Keratinocyte (primary cell): ENCODE data around the gene SH2D2A. TPM values are rescaled to one million over a fixed set of nuclear protein-coding genes. Genes with fewer than 3 reads are reported as not detected.

Experiments used
- DNase-seq: peaks from one replicate; pipeline ENCODE4 v3.0.0-alpha.2; 2011; ENCODE audit warnings: low read depth, missing footprints, low spot score
- FAIRE-seq: peaks from 2 replicates; lab custom pipeline; 2011; peaks lifted over from hg19 to GRCh38; lab: Jason Lieb, UNC
- H2AFZ ChIP-seq: 2 replicates; pipeline ENCODE4 v1.6.0; 2012; ENCODE audit warnings: low read length, control low read depth, inconsistent platforms; ENCODE audit not compliant: control insufficient read depth
- H3K27ac ChIP-seq: 2 replicates; pipeline ENCODE4 v1.5.1; 2011; ENCODE audit warnings: low read length; ENCODE audit not compliant: control insufficient read depth, insufficient read depth
- H3K27me3 ChIP-seq: 3 replicates; pipeline ENCODE4 v1.6.0; 2011; ENCODE audit warnings: low read length; ENCODE audit not compliant: control insufficient read depth, insufficient read depth; ENCODE audit errors: extremely low read depth
- H3K36me3 ChIP-seq, 2 experiments: 2 replicates in 1 of 2; 3 replicates in 1 of 2; pipeline ENCODE4 v1.5.1; 2011; ENCODE audit warnings: low read length in 2 of 2, mild to moderate bottlenecking in 1 of 2; ENCODE audit not compliant: control insufficient read depth in 2 of 2, insufficient read depth in 2 of 2; ENCODE audit errors: extremely low read depth in 1 of 2
- H3K4me1 ChIP-seq: 3 replicates; pipeline ENCODE4 v1.5.1; 2011; ENCODE audit warnings: low read length; ENCODE audit not compliant: control insufficient read depth, insufficient read depth; ENCODE audit errors: extremely low read depth
- H3K4me2 ChIP-seq: 3 replicates; pipeline ENCODE4 v1.6.0; 2011; ENCODE audit warnings: low read depth, low read length; ENCODE audit not compliant: control insufficient read depth, insufficient read depth; ENCODE audit errors: extremely low read depth
- H3K4me3 ChIP-seq, 3 experiments: fragments of 200-600 bp in 1 of 3; sonication (generic) in 1 of 3; 2 replicates in 2 of 3; 3 replicates in 1 of 3; pipeline ENCODE4 v1.5.1; 2011 to 2016; ENCODE audit warnings: low read length in 3 of 3, mild to moderate bottlenecking in 3 of 3, control low read depth in 2 of 3, inconsistent platforms in 1 of 3, low read depth in 1 of 3, mixed read lengths in 1 of 3, mixed run types in 1 of 3, moderate library complexity in 1 of 3; ENCODE audit not compliant: control insufficient read depth in 2 of 3, insufficient read depth in 2 of 3; ENCODE audit errors: extremely low read depth in 1 of 3
- H3K79me2 ChIP-seq: 2 replicates; pipeline ENCODE4 v1.6.0; 2012; ENCODE audit warnings: low read length; ENCODE audit not compliant: control insufficient read depth, insufficient read depth
- H3K9ac ChIP-seq: 3 replicates; pipeline ENCODE4 v1.6.0; 2011; ENCODE audit warnings: low read length; ENCODE audit not compliant: control insufficient read depth, insufficient read depth; ENCODE audit errors: extremely low read depth
- H3K9me1 ChIP-seq: 3 replicates; pipeline ENCODE4 v1.6.0; 2011; ENCODE audit warnings: low read length; ENCODE audit not compliant: control insufficient read depth, insufficient read depth; ENCODE audit errors: extremely low read depth
- H3K9me3 ChIP-seq: 2 replicates; pipeline ENCODE4 v1.5.1; 2012; ENCODE audit warnings: low read depth, low read length; ENCODE audit not compliant: control insufficient read depth
- H4K20me1 ChIP-seq: 3 replicates; pipeline ENCODE4 v1.6.0; 2011; ENCODE audit warnings: low read length; ENCODE audit not compliant: control insufficient read depth, insufficient read depth; ENCODE audit errors: extremely low read depth
- EZH2 ChIP-seq: IDR thresholded peaks from one replicate; pipeline ENCODE4 v1.6.1; 2012; ENCODE audit warnings: inconsistent platforms, mild to moderate bottlenecking, low read length, moderate library complexity
- dilution Hi-C: fragments of 300-500 bp; cut with MboI; formaldehyde crosslinking; loops from one replicate; pipeline ENCODE4 v1.7.0; 2020; ENCODE audit warnings: low sequenced_read_pairs; ENCODE audit not compliant: extremely low pct_ligation_motif_present
- polyA plus RNA-seq, 5 experiments: library from polyadenylated mRNA; depleted of rRNA in 3 of 5; stranded (reverse) in 3 of 5; stranded (forward) in 1 of 5; unstranded in 1 of 5; fragments of >200 nt; gene quantifications; 1 replicate in 1 of 5; 2 replicates in 3 of 5; 3 replicates in 1 of 5; pipeline versions ENCODE4 v1.2.1 to v1.2.3, GENCODE V29; 2011 to 2012; ENCODE audit warnings: missing spikeins in 2 of 5, low read depth in 1 of 5, low replicate concordance in 1 of 5
- TF ChIP-seq, protein P1 (sequence below), 3 experiments: IDR thresholded peaks in 1 of 3; conservative IDR thresholded peaks in 1 of 3; optimal IDR thresholded peaks in 1 of 3; 2 replicates in 2 of 3; 3 replicates in 1 of 3; pipeline versions ENCODE3 to v1.5.1; 2011; ENCODE audit warnings: low read length in 3 of 3, mild to moderate bottlenecking in 3 of 3, moderate library complexity in 2 of 3, control low read depth in 1 of 3, inconsistent platforms in 1 of 3; ENCODE audit not compliant: insufficient read depth in 2 of 3; ENCODE audit errors: extremely low read depth in 1 of 3

Gene SH2D2A
- polyA plus RNA-seq, 1 donor (not counting 4 experiments of a cell fraction or from before 2014, with no cell fraction given) = 2.5 TPM

DNA sequence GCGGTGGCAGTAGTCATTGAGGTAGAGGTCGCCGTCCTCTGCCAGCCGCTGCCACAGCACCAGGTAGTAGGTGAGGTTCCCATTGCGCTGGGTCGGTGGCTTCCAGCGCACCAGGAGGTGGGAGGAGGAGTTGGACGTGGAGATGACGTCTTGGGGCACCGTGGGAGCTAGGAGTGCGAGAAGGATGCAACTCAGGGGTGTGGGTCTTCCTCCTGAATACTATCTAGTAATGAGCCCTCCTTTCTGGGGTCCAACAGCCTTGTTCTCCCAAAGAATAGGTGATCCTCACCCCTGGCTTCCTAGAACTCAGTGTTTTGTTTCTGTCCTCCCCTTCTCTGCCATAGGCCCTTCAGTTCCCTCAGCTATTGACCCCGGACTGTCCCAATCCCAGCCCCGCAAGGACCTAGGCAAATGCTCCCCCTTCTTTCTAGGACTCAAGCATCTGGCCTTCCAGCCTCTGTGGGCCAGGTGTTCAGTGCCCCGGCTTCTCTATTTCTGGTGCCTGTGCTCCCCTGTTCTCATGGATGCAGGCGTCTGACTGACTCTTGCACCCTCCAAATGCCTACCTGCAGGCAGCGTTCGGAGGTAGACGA, 29.4 kb upstream of the SH2D2A start:
- Histone ChIP-seq H3K9me3 (no peaks in the 10 kb centered on the region), H3K4me1 (peaks cover 2% of the 10 kb centered on the region), H3K36me3 (no peaks in the 10 kb centered on the region), H3K4me3 (no peak overlapping the region), H3K27ac (no peak overlapping the region), H3K27me3 (peaks cover 68% of the 10 kb centered on the region), H3K4me2 (no peak overlapping the region), H4K20me1 (peaks cover 2% of the 10 kb centered on the region), H3K9ac (no peak overlapping the region), H2AFZ (no peak overlapping the region), H3K79me2 (no peaks in the 10 kb centered on the region), H3K9me1 (no peaks in the 10 kb centered on the region)
- TF ChIP-seq EZH2 = peak; percentile 54
- TF ChIP-seq, protein P1, sequence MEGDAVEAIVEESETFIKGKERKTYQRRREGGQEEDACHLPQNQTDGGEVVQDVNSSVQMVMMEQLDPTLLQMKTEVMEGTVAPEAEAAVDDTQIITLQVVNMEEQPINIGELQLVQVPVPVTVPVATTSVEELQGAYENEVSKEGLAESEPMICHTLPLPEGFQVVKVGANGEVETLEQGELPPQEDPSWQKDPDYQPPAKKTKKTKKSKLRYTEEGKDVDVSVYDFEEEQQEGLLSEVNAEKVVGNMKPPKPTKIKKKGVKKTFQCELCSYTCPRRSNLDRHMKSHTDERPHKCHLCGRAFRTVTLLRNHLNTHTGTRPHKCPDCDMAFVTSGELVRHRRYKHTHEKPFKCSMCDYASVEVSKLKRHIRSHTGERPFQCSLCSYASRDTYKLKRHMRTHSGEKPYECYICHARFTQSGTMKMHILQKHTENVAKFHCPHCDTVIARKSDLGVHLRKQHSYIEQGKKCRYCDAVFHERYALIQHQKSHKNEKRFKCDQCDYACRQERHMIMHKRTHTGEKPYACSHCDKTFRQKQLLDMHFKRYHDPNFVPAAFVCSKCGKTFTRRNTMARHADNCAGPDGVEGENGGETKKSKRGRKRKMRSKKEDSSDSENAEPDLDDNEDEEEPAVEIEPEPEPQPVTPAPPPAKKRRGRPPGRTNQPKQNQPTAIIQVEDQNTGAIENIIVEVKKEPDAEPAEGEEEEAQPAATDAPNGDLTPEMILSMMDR (optimal IDR thresholded peaks at IDR 0.05 in 1 of 3, IDR thresholded peaks at IDR 0.05 in 1 of 3, conservative IDR thresholded peaks at IDR 0.05 in 1 of 3; ENCODE audit: extremely low read depth in 1 of 3, insufficient read depth in 2 of 3, low read length in 3 of 3) = no peak
- dilution Hi-C loops = no loop called here
- FAIRE-seq = no peak
- no peak for DNase-seq

DNA sequence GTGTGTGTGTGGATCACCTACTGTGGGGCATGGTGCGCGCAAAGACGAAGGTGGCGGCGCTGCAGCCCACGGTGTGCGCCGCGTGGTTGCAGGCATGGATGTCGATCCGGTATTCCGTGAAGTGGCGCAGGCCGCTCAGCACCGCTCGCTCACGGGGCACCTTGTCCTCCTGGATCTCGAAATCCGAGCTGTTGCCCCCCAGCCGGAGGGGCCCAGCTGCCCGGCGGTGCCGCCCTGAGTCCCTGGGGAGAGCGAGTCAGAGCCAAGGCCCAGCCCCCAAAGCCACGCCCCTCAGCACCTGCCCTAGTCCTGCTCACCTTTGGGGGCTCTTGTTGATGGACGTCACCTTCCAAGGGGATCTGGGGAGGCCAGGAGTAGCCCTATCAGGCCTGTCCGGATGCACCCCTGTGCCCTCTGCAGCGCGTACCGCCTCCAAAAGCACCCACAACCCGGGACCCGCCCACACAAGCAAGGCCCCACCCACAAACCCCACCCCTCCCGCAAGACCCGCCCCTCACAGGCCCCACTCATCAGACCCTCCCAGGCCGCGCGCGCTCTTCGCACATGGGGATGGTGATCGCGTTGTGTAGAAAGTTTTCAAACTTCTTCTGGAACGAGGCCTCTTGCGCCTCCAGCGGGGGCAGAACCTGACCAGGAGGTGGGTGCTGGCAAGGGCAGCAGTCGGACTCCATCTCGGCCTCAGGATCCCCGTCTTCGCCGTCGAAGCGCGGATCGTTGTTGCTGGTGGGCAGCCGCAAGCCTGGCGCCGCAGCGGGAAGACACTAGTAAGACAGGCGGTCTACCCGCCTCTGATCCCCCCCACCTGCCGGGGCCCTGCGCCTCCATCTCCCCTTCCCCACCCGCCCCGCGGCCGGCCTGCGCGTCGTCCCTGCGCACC, 28.7 kb upstream of the SH2D2A start:
- dilution Hi-C loops = no loop called here
- Histone ChIP-seq H2AFZ (no peak overlapping the region), H4K20me1 (peaks cover 2% of the 10 kb centered on the region), H3K9ac (no peak overlapping the region), H3K36me3 (no peaks in the 10 kb centered on the region), H3K27ac (no peak overlapping the region), H3K27me3 (peaks cover 71% of the 10 kb centered on the region), H3K4me1 (peaks cover 2% of the 10 kb centered on the region), H3K4me2 (peak overlapping the region; percentile 37), H3K79me2 (no peaks in the 10 kb centered on the region), H3K9me1 (no peaks in the 10 kb centered on the region), H3K4me3 (no peak overlapping the region), H3K9me3 (no peaks in the 10 kb centered on the region)
- no peak for DNase-seq
- no peak for FAIRE-seq
- TF ChIP-seq EZH2 = peak; percentile 19
- TF ChIP-seq, protein P1 (optimal IDR thresholded peaks at IDR 0.05 in 1 of 3, IDR thresholded peaks at IDR 0.05 in 1 of 3, conservative IDR thresholded peaks at IDR 0.05 in 1 of 3; ENCODE audit: extremely low read depth in 1 of 3, insufficient read depth in 2 of 3, low read length in 3 of 3) = peak in 1 of 3 experiments; percentile 15
